SK-N-MC (cell line): Measurements from ENCODE around the gene ROBO2.

Source experiments
- EZH2 ChIP-seq: fragments of 200-600 bp; sonication (generic); IDR thresholded peaks from one replicate; pipeline ENCODE4 v1.6.1; 2017; ENCODE audit warnings: antibody characterized with exemption
- FOXP2 ChIP-seq: optimal IDR thresholded peaks from 2 replicates; pipeline ENCODE3; 2011; ENCODE audit warnings: mild to moderate bottlenecking, moderate library complexity; ENCODE audit not compliant: insufficient read depth; ENCODE audit errors: extremely low read length, control extremely low read depth
- POLR2AphosphoS5 ChIP-seq: IDR thresholded peaks from 2 replicates; pipeline ENCODE4 v1.6.1; 2012; ENCODE audit warnings: mild to moderate bottlenecking, low read depth, low read length, borderline replicate concordance

DNA sequence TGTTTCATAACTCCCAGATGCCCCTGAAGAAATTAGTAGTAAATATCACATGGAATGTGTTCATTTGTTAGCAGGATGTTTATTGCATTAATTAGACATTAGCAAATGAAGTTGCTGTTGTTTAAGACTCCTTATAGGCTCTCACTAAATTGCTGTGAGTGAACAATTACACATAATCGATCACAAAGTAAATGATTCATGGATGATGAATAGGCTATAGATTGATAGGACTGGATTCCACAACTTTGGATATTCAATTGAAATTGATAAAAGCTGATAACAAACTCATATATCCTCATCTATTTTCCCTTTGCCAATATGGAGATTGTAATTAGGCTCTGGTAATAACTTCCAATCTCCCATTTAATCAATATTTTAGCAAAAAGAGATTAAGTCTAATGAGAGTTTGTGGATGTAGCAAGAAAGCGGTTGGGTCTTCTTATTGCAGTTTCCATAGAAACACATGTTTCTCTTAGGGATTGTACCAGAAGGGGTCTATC lies 555.5 kb downstream of the ROBO2 start:
- TF ChIP-seq EZH2 (no peak), POLR2AphosphoS5 (no peak), FOXP2 (no peak)
